CD8-positive, alpha-beta memory T cell (primary cell): ENCODE data around the gene CCR5AS.
A peak's percentile ranks its signal among the peaks of the same experiment; 100 is the strongest.
"Not testable (repeated sequence)": the region's sequence is repeated elsewhere in the genome, so short reads cannot be mapped to it uniquely, and the experiment has no call there.

ENCODE experiments used
- CTCF ChIA-PET: fragments of 350-600 bp; sonication (Branson Sonifier 250); formaldehyde crosslinking; loops from one replicate; lab custom pipeline; 2021; ENCODE audit warnings: antibody characterized with exemption; lab: Charles Lee
- POLR2A ChIA-PET: fragments of 350-600 bp; sonication (Branson Sonifier 250); formaldehyde crosslinking; loops from one replicate; lab custom pipeline; 2021; ENCODE audit warnings: antibody characterized with exemption; lab: Charles Lee
- DNase-seq, 5 donors: peaks; one replicate each; pipeline versions ENCODE4 v3.0.0 to v3.0.0-alpha.2; 2020 to 2022; ENCODE audit warnings: mixed read lengths in 1 of 5
- H3K27ac ChIP-seq: one replicate; pipeline ENCODE4 v1.7.0; 2013; ENCODE audit warnings: low read depth, mild to moderate bottlenecking, low read length, moderate library complexity
- H3K27me3 ChIP-seq: 2 replicates; pipeline ENCODE4 v1.7.0; 2013; ENCODE audit warnings: low read length, mild to moderate bottlenecking; ENCODE audit not compliant: insufficient read depth, poor library complexity, severe bottlenecking
- H3K36me3 ChIP-seq: 2 replicates; pipeline ENCODE4 v1.7.0; 2013; ENCODE audit warnings: mild to moderate bottlenecking, low read length, moderate library complexity; ENCODE audit not compliant: insufficient read depth
- H3K4me1 ChIP-seq: 2 replicates; pipeline ENCODE4 v1.7.0; 2013; ENCODE audit warnings: mild to moderate bottlenecking, low read length, moderate library complexity; ENCODE audit not compliant: insufficient read depth
- H3K4me3 ChIP-seq: 2 replicates; pipeline ENCODE4 v1.7.0; 2013; ENCODE audit warnings: mild to moderate bottlenecking, low read length
- H3K9me3 ChIP-seq: 2 replicates; pipeline ENCODE4 v1.7.0; 2013; ENCODE audit warnings: mild to moderate bottlenecking, low read length
- H3K27ac Mint-ChIP-seq, 8 donors: one replicate each; pipeline ENCODE4 v1.8.0; 2020 to 2021; ENCODE audit warnings: mixed read lengths in 8 of 8, mild to moderate bottlenecking in 6 of 8, inconsistent platforms in 3 of 8, moderate library complexity in 3 of 8
- H3K27me3 Mint-ChIP-seq, 2 donors: one replicate each; pipeline ENCODE4 v1.8.0; 2020 to 2021; ENCODE audit warnings: mixed read lengths in 2 of 2, mild to moderate bottlenecking in 1 of 2, moderate library complexity in 1 of 2
- H3K36me3 Mint-ChIP-seq, 3 donors: one replicate each; pipeline ENCODE4 v1.8.0; 2020 to 2021; ENCODE audit warnings: mixed read lengths in 3 of 3, inconsistent platforms in 1 of 3, mild to moderate bottlenecking in 1 of 3
- H3K4me1 Mint-ChIP-seq, 3 donors: one replicate each; pipeline ENCODE4 v1.8.0; 2020 to 2021; ENCODE audit warnings: mixed read lengths in 3 of 3, inconsistent platforms in 1 of 3, mild to moderate bottlenecking in 1 of 3
- H3K4me3 Mint-ChIP-seq, 7 donors: one replicate each; pipeline ENCODE4 v1.8.0; 2020 to 2021; ENCODE audit warnings: mixed read lengths in 7 of 7, mild to moderate bottlenecking in 6 of 7, moderate library complexity in 4 of 7, inconsistent platforms in 2 of 7
- H3K9me3 Mint-ChIP-seq, 5 donors: one replicate each; pipeline ENCODE4 v1.8.0; 2020 to 2022; ENCODE audit warnings: mixed read lengths in 5 of 5, mild to moderate bottlenecking in 3 of 5, moderate library complexity in 2 of 5, inconsistent platforms in 1 of 5

The CCR5AS gene

GRCh38 chr3:46348823-46349482 is 57.9 kb downstream of the CCR5AS start:
- Histone ChIP-seq H3K4me1 (peaks cover 53% of the 10 kb centered on the region), H3K27ac (no peak overlapping the region), H3K9me3 (no peaks in the 10 kb centered on the region), H3K4me3 (peak overlapping the region; percentile 2), H3K27me3 (no peaks in the 10 kb centered on the region), H3K36me3 (no peaks in the 10 kb centered on the region)
- Mint-ChIP-seq H3K4me3 (peak overlapping the region in 6 of 7 donors; percentile 53 to 83 (median 71)), H3K36me3 (peaks cover 0 to 20% (median 0%) of the 10 kb centered on the region in 3 donors), H3K9me3 (peaks cover 0 to 4% (median 3%) of the 10 kb centered on the region in 5 donors), H3K27ac (peak overlapping the region; percentile 52 to 93 (median 84)), H3K27me3 (no peaks in the 10 kb centered on the region), H3K4me1 (peaks cover 61 to 65% (median 65%) of the 10 kb centered on the region in 3 donors)
- ChIA-PET POLR2A (no interaction called here), CTCF (interaction anchor here (1.8 to 3.2 kb wide), 2 partner anchors 19 to 73 kb away, joined by 5 to 13 read pairs; no protein-coding TSS in a partner anchor)
- no peak for DNase-seq

GRCh38 chr3:46344476-46344875 is 62.4 kb downstream of the CCR5AS start:
- Histone ChIP-seq H3K4me3 (no peak overlapping the region), H3K4me1 (peaks cover 16% of the 10 kb centered on the region), H3K9me3 (peaks cover 4% of the 10 kb centered on the region), H3K27ac (no peak overlapping the region), H3K36me3 (no peaks in the 10 kb centered on the region), H3K27me3 (no peaks in the 10 kb centered on the region)
- peaks cover 3 to 28% (median 3%) of the 10 kb centered on the region in 3 donors for H3K36me3 Mint-ChIP-seq
- DNase-seq, result no peak
- H3K4me1 Mint-ChIP-seq, result peaks cover 20 to 21% (median 21%) of the 10 kb centered on the region in 3 donors
- H3K4me3 Mint-ChIP-seq, result no peak overlapping the region
- peaks cover 5 to 12% (median 10%) of the 10 kb centered on the region in 5 donors for H3K9me3 Mint-ChIP-seq
- CTCF ChIA-PET, result no interaction called here
- POLR2A ChIA-PET, result no interaction called here
- H3K27ac Mint-ChIP-seq, result no peak overlapping the region
- H3K27me3 Mint-ChIP-seq, result no peaks in the 10 kb centered on the region

- peaks cover 5 to 26% (median 8%) of the 10 kb centered on the region in 3 donors for H3K36me3 Mint-ChIP-seq
- Histone ChIP-seq H3K9me3 (peaks cover 13% of the 10 kb centered on the region), H3K4me1 (peaks cover 4% of the 10 kb centered on the region), H3K4me3 (no peak overlapping the region), H3K27me3 (no peaks in the 10 kb centered on the region), H3K27ac (no peak overlapping the region), H3K36me3 (no peaks in the 10 kb centered on the region)
- H3K27me3 Mint-ChIP-seq, result no peaks in the 10 kb centered on the region
- H3K4me1 Mint-ChIP-seq, result peaks cover 8 to 22% (median 18%) of the 10 kb centered on the region in 3 donors
- ChIA-PET POLR2A (no interaction called here), CTCF (no interaction called here)
- H3K4me3 Mint-ChIP-seq, result no peak overlapping the region
- peaks cover 17 to 33% (median 23%) of the 10 kb centered on the region in 5 donors for H3K9me3 Mint-ChIP-seq
- no peak overlapping the region for H3K27ac Mint-ChIP-seq
- no peak for DNase-seq
These were observed 68.0 kb downstream of the CCR5AS start for GRCh38 chr3:46338840-46339239.

- ChIA-PET POLR2A (no interaction called here), CTCF (interaction anchor here (1.5 kb wide), 1 partner anchor 32 kb away, joined by 4 read pairs; no protein-coding TSS in a partner anchor)
- no peak for DNase-seq
- peaks cover 4% of the 10 kb centered on the region for H3K4me1 ChIP-seq
- no peaks in the 10 kb centered on the region for H3K36me3 ChIP-seq
- H3K9me3 ChIP-seq, result peaks cover 13% of the 10 kb centered on the region
- H3K36me3 Mint-ChIP-seq, result peaks cover 7 to 26% (median 8%) of the 10 kb centered on the region in 3 donors
- no peak overlapping the region for H3K27ac ChIP-seq
- no peak overlapping the region for H3K4me3 ChIP-seq
- H3K4me3 Mint-ChIP-seq, result peak overlapping the region in 1 of 7 donors; percentile 13
- peaks cover 17 to 33% (median 23%) of the 10 kb centered on the region in 5 donors for H3K9me3 Mint-ChIP-seq
- peak overlapping the region in 1 of 8 donors; percentile 54 for H3K27ac Mint-ChIP-seq
- no peaks in the 10 kb centered on the region for H3K27me3 Mint-ChIP-seq
- peaks cover 14 to 28% (median 26%) of the 10 kb centered on the region in 3 donors for H3K4me1 Mint-ChIP-seq
- H3K27me3 ChIP-seq, result no peaks in the 10 kb centered on the region
These were observed 69.0 kb downstream of the CCR5AS start for GRCh38 chr3:46337911-46338310.

- Histone ChIP-seq H3K4me1 (peaks cover 4% of the 10 kb centered on the region), H3K27ac (no peak overlapping the region), H3K4me3 (no peak overlapping the region), H3K27me3 (no peaks in the 10 kb centered on the region), H3K36me3 (no peaks in the 10 kb centered on the region), H3K9me3 (peaks cover 13% of the 10 kb centered on the region)
- H3K4me1 Mint-ChIP-seq, result peaks cover 19 to 42% (median 31%) of the 10 kb centered on the region in 3 donors
- CTCF ChIA-PET, result no interaction called here
- no peak overlapping the region for H3K4me3 Mint-ChIP-seq
- no peak overlapping the region for H3K27ac Mint-ChIP-seq
- peaks cover 17 to 33% (median 23%) of the 10 kb centered on the region in 5 donors for H3K9me3 Mint-ChIP-seq
- H3K36me3 Mint-ChIP-seq, result peaks cover 8 to 26% (median 9%) of the 10 kb centered on the region in 3 donors
- no peak for DNase-seq
- H3K27me3 Mint-ChIP-seq, result no peaks in the 10 kb centered on the region
- POLR2A ChIA-PET, result interaction anchor here (0.9 kb wide), 1 partner anchor 44 kb away, joined by 6 read pairs; no protein-coding TSS in a partner anchor
These were observed 71.3 kb downstream of the CCR5AS start for GRCh38 chr3:46335541-46335940.

- ChIA-PET CTCF (no interaction called here), POLR2A (interaction anchor here (0.9 kb wide), 1 partner anchor 44 kb away, joined by 6 read pairs; no protein-coding TSS in a partner anchor)
- Mint-ChIP-seq H3K4me1 (peaks cover 19 to 42% (median 31%) of the 10 kb centered on the region in 3 donors), H3K36me3 (peaks cover 8 to 21% (median 8%) of the 10 kb centered on the region in 3 donors), H3K9me3 (peaks cover 16 to 27% (median 23%) of the 10 kb centered on the region in 5 donors), H3K4me3 (peak overlapping the region in 1 of 7 donors; percentile 32), H3K27ac (peak overlapping the region in 2 of 8 donors; percentile 52 to 56), H3K27me3 (no peaks in the 10 kb centered on the region)
- peaks cover 13% of the 10 kb centered on the region for H3K9me3 ChIP-seq
- H3K4me1 ChIP-seq, result peaks cover 4% of the 10 kb centered on the region
- no peak overlapping the region for H3K27ac ChIP-seq
- no peak overlapping the region for H3K4me3 ChIP-seq
- H3K36me3 ChIP-seq, result no peaks in the 10 kb centered on the region
- DNase-seq, result no peak
- H3K27me3 ChIP-seq, result no peaks in the 10 kb centered on the region
These were observed 72.0 kb downstream of the CCR5AS start for GRCh38 chr3:46334741-46335478.

- H3K36me3 Mint-ChIP-seq, POLR2A ChIA-PET, H3K9me3 Mint-ChIP-seq, DNase-seq, H3K27me3 ChIP-seq, H3K27ac Mint-ChIP-seq, CTCF ChIA-PET, H3K9me3 ChIP-seq, H3K4me3 ChIP-seq, H3K27me3 Mint-ChIP-seq, H3K27ac ChIP-seq, H3K4me3 Mint-ChIP-seq, H3K4me1 ChIP-seq, H3K36me3 ChIP-seq: not testable (repeated sequence)
- H3K4me1 Mint-ChIP-seq, result peaks cover 18 to 31% (median 18%) of the 10 kb centered on the region in 3 donors
These were observed 76.2 kb downstream of the CCR5AS start for GRCh38 chr3:46330676-46331075.
